Progenitor cell of endocrine pancreas (in vitro differentiated cells): Measurements from ENCODE around the gene RPL18A. TPM values are rescaled to one million over a fixed set of nuclear protein-coding genes. Genes with fewer than 3 reads are reported as not detected.

Experiments used
- DNase-seq: peaks from one replicate; pipeline ENCODE4 v3.0.0; 2021; ENCODE audit warnings: low spot score; ENCODE audit not compliant: unreplicated experiment
- H3K27ac Mint-ChIP-seq: 2 replicates; pipeline ENCODE4 v1.8.0; 2021; ENCODE audit warnings: mild to moderate bottlenecking, moderate library complexity, mixed read lengths
- H3K27me3 Mint-ChIP-seq: 2 replicates; pipeline ENCODE4 v1.8.0; 2021; ENCODE audit warnings: mixed read lengths
- H3K36me3 Mint-ChIP-seq: 2 replicates; pipeline ENCODE4 v1.8.0; 2022; ENCODE audit warnings: mixed read lengths; ENCODE audit not compliant: insufficient read depth
- H3K4me1 Mint-ChIP-seq: 2 replicates; pipeline ENCODE4 v1.8.0; 2021; ENCODE audit warnings: low read depth, mixed read lengths
- H3K4me3 Mint-ChIP-seq: 2 replicates; pipeline ENCODE4 v1.8.0; 2021; ENCODE audit warnings: low read depth, mild to moderate bottlenecking, moderate library complexity, mixed read lengths
- H3K9me3 Mint-ChIP-seq: 2 replicates; pipeline ENCODE4 v1.8.0; 2021; ENCODE audit warnings: low read depth, mixed read lengths
- CTCF ChIP-seq: fragments of 200-600 bp; sonication (generic); IDR thresholded peaks from one replicate; pipeline ENCODE4 v1.5.0; 2021; ENCODE audit warnings: antibody characterized with exemption, mild to moderate bottlenecking; ENCODE audit not compliant: unreplicated experiment
- total RNA-seq: library from RNA; stranded (reverse); gene quantifications from 2 replicates; pipeline ENCODE4 v1.2.1, GENCODE V29; 2021

RPL18A gene
- total RNA-seq, 1 donor from 2014 or later, result 1,687 TPM

GRCh38 chr19:17821190-17821589 lies 38.5 kb upstream of the RPL18A start, which contains the start of gene INSL3:
Gene INSL3, minus strand, starts transcription at chr19:17821519. Its CDS starts 13 bp downstream, at chr19:17821506.
- no peak for TF ChIP-seq CTCF

DNA sequence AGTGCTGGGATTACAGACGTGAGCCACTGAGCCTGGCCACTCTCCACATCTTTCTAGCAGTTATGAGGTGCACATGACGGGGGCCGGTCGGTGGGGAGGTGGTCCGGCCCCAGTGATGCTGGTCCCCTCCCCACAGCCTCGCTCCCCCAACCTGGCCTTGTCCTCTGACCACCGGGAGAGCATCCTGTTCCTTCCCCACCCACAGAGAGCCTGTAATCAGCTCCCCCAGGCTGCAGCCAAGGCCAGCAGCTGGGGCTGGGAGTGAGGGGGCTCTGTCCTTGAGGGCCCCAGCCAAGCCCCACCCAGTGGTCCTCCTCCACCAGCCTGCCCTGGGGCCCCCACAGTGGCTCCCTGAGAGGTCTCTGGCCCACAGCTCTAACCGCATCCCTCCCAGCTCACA lies 35.4 kb upstream of the RPL18A start:
- DNase-seq, result no peak
- TF ChIP-seq CTCF, result no peak
- no peak overlapping the region for H3K4me3 Mint-ChIP-seq
- H3K27me3 Mint-ChIP-seq, result peaks cover 18% of the 10 kb centered on the region
- H3K4me1 Mint-ChIP-seq, result no peaks in the 10 kb centered on the region
- no peaks in the 10 kb centered on the region for H3K36me3 Mint-ChIP-seq
- H3K9me3 Mint-ChIP-seq, result no peaks in the 10 kb centered on the region
- H3K27ac Mint-ChIP-seq, result no peak overlapping the region

More at GRCh38 chr19:17821190-17821589, 38.5 kb upstream of the RPL18A start, which contains the start of gene INSL3:
- Mint-ChIP-seq H3K27me3 (peaks cover 13% of the 10 kb centered on the region), H3K9me3 (no peaks in the 10 kb centered on the region), H3K4me3 (no peak within 1 kb of the TSS), H3K36me3 (no peaks in the 10 kb centered on the region), H3K27ac (no peak within 1 kb of the TSS), H3K4me1 (no peaks in the 10 kb centered on the region)
- no peak for DNase-seq

DNA sequence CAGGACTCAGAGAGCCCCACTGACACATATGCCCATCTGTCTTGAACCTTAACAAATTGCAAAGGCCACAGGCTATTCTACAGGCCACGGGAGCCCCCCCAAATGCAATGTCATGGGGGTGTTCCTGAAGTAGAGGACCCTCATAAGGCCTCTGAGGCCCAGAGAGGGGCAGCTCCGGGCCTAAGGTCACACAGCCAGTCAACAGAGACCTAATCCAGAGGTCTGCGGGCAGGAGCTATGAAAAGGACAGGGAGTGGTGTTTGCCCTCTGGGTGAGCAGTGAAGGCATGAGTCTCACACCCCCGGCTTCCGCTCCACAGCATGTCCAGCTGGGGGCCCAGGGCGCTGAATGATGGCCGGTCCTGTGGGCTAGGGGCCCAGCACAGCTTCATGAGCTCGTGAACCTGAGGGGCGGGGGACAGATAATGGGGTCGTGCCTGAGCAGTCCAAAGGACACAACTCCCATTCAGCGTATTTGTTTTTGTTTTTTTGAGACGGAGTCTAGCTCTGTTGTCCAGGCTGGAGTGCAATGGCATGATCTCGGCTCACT lies 33.1 kb upstream of the RPL18A start:
- H3K27me3 Mint-ChIP-seq, result peaks cover 33% of the 10 kb centered on the region
- TF ChIP-seq CTCF, result no peak
- H3K4me1 Mint-ChIP-seq, result peaks cover 2% of the 10 kb centered on the region
- DNase-seq, result no peak
- no peak overlapping the region for H3K27ac Mint-ChIP-seq
- no peak overlapping the region for H3K4me3 Mint-ChIP-seq
- no peaks in the 10 kb centered on the region for H3K9me3 Mint-ChIP-seq
- H3K36me3 Mint-ChIP-seq, result no peaks in the 10 kb centered on the region

GRCh38 chr19:17829855-17830566 lies 29.7 kb upstream of the RPL18A start:
- H3K4me1 Mint-ChIP-seq, result peaks cover 2% of the 10 kb centered on the region
- peak overlapping the region; percentile 81 for H3K27ac Mint-ChIP-seq

More at GRCh38 chr19:17829855-17830566, 29.7 kb upstream of the RPL18A start:
- peaks cover 34% of the 10 kb centered on the region for H3K27me3 Mint-ChIP-seq
- H3K4me3 Mint-ChIP-seq, result peak overlapping the region; percentile 70
- TF ChIP-seq CTCF, result no peak
- H3K9me3 Mint-ChIP-seq, result no peaks in the 10 kb centered on the region
- H3K36me3 Mint-ChIP-seq, result no peaks in the 10 kb centered on the region
- DNase-seq, result peak; percentile 22
